IMR-90 (cell line): ENCODE data around the gene USO1. TPM values are rescaled to one million over a fixed set of nuclear protein-coding genes. Genes with fewer than 3 reads are reported as not detected.

Experiments
- CHD1 ChIP-seq: IDR thresholded peaks from 2 replicates; pipeline ENCODE4 v1.6.1; 2012; ENCODE audit warnings: low read depth, low read length, improper control_type of control experiment
- FOS ChIP-seq: fragments of 150-350 bp; IDR thresholded peaks from 2 replicates; pipeline ENCODE4 v1.6.1; 2016; ENCODE audit warnings: low read depth, low read length
- SMC3 ChIP-seq: fragments of 150-350 bp; IDR thresholded peaks from 2 replicates; pipeline ENCODE4 v1.6.1; 2016; ENCODE audit warnings: low read depth, mild to moderate bottlenecking, antibody characterized with exemption, low read length, moderate library complexity
- USF2 ChIP-seq: fragments of 150-350 bp; IDR thresholded peaks from 2 replicates; pipeline ENCODE4 v1.6.1; 2017; ENCODE audit warnings: mild to moderate bottlenecking, antibody characterized with exemption, low read length, low read depth
- polyA plus RNA-seq, 3 experiments: library from polyadenylated mRNA; depleted of rRNA; stranded (reverse); fragments of >200 nt; gene quantifications; 2 replicates each; pipeline ENCODE4 v1.2.3, GENCODE V29; 2012; ENCODE audit warnings: low replicate concordance in 1 of 3
- total RNA-seq: library from RNA; depleted of rRNA; stranded (reverse); fragments of >200 nt; gene quantifications from 2 replicates; pipeline ENCODE4 v1.2.3, GENCODE V29; 2012

The USO1 gene
- total and polyA plus RNA-seq, 2 of the 4 experiments (the other 2 are of a cell fraction) = 63.7 to 121 TPM

GRCh38 chr4:75724066-75724866, at the start of gene USO1 (continued):
- no peak for TF ChIP-seq FOS
- peak; percentile 93 for TF ChIP-seq USF2
- TF ChIP-seq SMC3 = peak; percentile 48
- TF ChIP-seq CHD1 = no peak; the same call in 1 of the 2 replicates
